ENCODE results near the gene MEIS2.

Gene MEIS2

DNA sequence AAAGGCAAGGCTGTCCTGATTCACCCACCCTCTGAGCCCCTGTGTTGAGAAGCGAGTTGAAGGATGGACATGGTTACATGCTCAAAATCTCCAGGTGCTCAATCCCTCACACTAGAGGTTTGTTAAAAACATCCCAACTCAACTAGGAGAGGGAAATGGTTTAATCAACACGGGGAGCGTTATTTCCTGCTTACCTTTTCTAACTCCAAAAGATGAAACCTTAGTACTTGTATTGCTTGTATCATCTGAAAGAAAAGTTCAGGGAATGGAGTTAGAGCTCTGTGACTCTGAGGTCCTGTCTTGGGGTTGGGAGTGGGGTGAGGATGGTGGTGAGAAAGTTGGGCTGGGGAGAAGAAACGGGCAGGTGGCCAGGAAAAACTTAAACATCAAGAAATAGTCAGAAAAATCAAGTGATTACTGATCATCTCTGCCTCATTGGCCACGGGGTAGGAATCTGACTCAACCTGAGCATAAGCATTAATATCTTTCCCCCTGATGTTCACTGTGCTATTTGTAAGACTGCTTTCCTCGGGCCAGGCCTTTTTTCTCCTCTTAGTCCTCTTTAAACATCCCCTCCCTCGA is 5.9 kb downstream of the MEIS2 start:
- peaks cover 54% of the 10 kb centered on the region for H3K79me2 ChIP-seq (ENCODE audit: insufficient read depth, low read length)
- H3K4me1 ChIP-seq (ENCODE audit: insufficient read depth, low read length, severe bottlenecking), result peaks cover 70% of the 10 kb centered on the region
- peaks cover 74% of the 10 kb centered on the region for H3K36me3 ChIP-seq (ENCODE audit: insufficient read depth, low read length)
- TF ChIP-seq EZH2 (IDR thresholded peaks at IDR 0.05; ENCODE audit: borderline replicate concordance, low read length), result no peak
- TF ChIP-seq, protein P1, sequence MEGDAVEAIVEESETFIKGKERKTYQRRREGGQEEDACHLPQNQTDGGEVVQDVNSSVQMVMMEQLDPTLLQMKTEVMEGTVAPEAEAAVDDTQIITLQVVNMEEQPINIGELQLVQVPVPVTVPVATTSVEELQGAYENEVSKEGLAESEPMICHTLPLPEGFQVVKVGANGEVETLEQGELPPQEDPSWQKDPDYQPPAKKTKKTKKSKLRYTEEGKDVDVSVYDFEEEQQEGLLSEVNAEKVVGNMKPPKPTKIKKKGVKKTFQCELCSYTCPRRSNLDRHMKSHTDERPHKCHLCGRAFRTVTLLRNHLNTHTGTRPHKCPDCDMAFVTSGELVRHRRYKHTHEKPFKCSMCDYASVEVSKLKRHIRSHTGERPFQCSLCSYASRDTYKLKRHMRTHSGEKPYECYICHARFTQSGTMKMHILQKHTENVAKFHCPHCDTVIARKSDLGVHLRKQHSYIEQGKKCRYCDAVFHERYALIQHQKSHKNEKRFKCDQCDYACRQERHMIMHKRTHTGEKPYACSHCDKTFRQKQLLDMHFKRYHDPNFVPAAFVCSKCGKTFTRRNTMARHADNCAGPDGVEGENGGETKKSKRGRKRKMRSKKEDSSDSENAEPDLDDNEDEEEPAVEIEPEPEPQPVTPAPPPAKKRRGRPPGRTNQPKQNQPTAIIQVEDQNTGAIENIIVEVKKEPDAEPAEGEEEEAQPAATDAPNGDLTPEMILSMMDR (IDR thresholded peaks at IDR 0.05; ENCODE audit: low read length), result no peak
- H3K9me2 ChIP-seq (ENCODE audit: low read depth, low read length), result no peaks in the 10 kb centered on the region
- H3K9ac ChIP-seq (ENCODE audit: low read length), result no peak overlapping the region
- 0 out of 2 replicates have a peak, but pooled peaks cover 5% of the 10 kb centered on the region for H3F3A ChIP-seq (ENCODE audit: insufficient read depth, low read length)
- H4K20me1 ChIP-seq (ENCODE audit: insufficient read depth, low read length), result no peaks in the 10 kb centered on the region
- no peak overlapping the region for H3K4me3 ChIP-seq (ENCODE audit: low read depth, low read length, poor library complexity, severe bottlenecking)
- peak overlapping the region; percentile 27 for H3K27ac ChIP-seq (ENCODE audit: low read depth, low read length, poor library complexity, severe bottlenecking)
- no peak overlapping the region for H3K4me2 ChIP-seq (ENCODE audit: low read length)
- no peak overlapping the region for H2AFZ ChIP-seq (ENCODE audit: low read length)
- H3K9me3 ChIP-seq (ENCODE audit: low read length), result no peaks in the 10 kb centered on the region
- no peaks in the 10 kb centered on the region for H3K27me3 ChIP-seq (ENCODE audit: insufficient read depth, low read length)

DNA sequence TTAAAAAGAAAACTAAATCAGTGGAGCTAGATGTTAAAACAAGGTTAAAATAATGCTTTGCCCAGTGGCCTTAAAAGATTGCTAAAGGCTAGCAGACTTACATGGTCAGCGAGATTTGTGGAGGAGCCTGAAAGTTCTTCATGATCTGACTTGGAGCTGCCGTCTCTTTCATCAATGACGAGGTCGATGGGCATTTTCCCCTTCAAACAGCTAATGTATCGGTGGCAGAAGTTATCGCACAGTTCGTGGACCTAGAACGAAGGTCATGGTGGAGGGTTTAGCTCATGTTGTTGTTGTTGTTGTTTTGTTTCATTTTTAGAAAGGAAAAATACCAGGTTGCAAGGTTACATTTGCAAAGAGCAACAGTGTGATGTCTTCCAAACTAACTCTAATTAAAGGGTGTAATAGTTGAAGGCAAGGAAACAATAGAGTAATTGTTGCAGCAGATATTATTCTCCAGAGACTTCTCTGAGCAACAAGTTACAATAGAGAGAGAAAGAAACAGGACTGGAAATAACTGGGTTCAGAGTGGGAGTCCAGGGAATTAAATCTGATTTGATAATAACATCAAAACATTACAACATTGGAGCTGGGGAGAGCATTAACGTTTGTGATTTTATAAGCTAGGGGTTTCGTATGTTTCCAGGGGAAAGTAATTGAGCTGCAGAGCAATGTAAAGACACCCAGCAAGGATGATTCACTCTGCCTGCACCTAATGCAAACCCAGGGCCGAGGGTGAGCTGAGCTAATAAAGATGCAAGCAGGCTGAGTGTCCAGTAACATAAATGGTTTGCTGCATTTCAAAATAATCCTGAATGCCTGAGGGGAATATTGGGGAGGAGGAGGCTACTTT is 6.6 kb downstream of the MEIS2 start:
- H2AFZ ChIP-seq (ENCODE audit: low read length), result no peak overlapping the region
- H3K9ac ChIP-seq (ENCODE audit: low read length), result no peak overlapping the region
- H3K9me3 ChIP-seq (ENCODE audit: low read length), result no peaks in the 10 kb centered on the region
- peaks cover 56% of the 10 kb centered on the region for H3K79me2 ChIP-seq (ENCODE audit: insufficient read depth, low read length)
- no peak overlapping the region for H3K4me2 ChIP-seq (ENCODE audit: low read length)
- peaks cover 77% of the 10 kb centered on the region for H3K4me1 ChIP-seq (ENCODE audit: insufficient read depth, low read length, severe bottlenecking)
- H3K27me3 ChIP-seq (ENCODE audit: insufficient read depth, low read length), result no peaks in the 10 kb centered on the region
- TF ChIP-seq EZH2 (IDR thresholded peaks at IDR 0.05; ENCODE audit: borderline replicate concordance, low read length), result no peak
- TF ChIP-seq, protein P1 (IDR thresholded peaks at IDR 0.05; ENCODE audit: low read length), result no peak
- 0 out of 2 replicates have a peak, but pooled peaks cover 5% of the 10 kb centered on the region for H3F3A ChIP-seq (ENCODE audit: insufficient read depth, low read length)
- H3K27ac ChIP-seq (ENCODE audit: low read depth, low read length, poor library complexity, severe bottlenecking), result peak overlapping the region; percentile 27
- no peaks in the 10 kb centered on the region for H3K9me2 ChIP-seq (ENCODE audit: low read depth, low read length)
- H3K4me3 ChIP-seq (ENCODE audit: low read depth, low read length, poor library complexity, severe bottlenecking), result no peak overlapping the region
- H4K20me1 ChIP-seq (ENCODE audit: insufficient read depth, low read length), result no peaks in the 10 kb centered on the region
- H3K36me3 ChIP-seq (ENCODE audit: insufficient read depth, low read length), result peaks cover 82% of the 10 kb centered on the region

DNA sequence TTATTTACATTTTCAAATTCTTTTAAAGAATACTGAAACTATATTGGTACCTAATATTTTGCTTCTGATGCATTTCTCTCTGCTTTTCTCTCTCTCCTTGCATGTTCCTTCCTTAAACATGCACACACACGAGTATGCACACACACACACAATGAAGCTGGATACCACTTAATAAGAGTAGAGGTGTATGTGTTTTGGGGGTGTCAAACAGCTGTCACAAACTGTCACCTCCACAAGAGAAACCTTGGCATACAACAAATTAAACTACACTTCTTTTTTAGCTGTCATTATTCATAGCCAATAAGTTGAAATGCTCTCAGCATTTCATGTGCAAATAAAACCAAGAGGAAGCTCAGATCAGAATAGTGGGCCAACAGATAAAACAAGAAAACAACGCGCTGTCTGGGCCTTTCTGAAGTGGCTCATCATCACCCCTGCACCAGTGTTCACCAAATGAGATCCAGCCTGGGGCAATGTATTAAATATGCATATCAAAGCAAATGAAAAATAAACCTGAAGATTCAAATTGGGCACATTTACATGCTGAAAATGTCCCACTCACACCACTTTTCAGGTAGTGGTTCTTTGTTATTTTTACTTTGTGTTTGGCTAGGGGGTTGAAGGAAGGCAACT is 9.7 kb downstream of the MEIS2 start:
- Histone ChIP-seq H3K4me1 (ENCODE audit: insufficient read depth, low read length, severe bottlenecking) (peaks cover 75% of the 10 kb centered on the region), H3K9ac (ENCODE audit: low read length) (no peak overlapping the region), H4K20me1 (ENCODE audit: insufficient read depth, low read length) (no peaks in the 10 kb centered on the region), H3K9me3 (ENCODE audit: low read length) (no peaks in the 10 kb centered on the region), H3K27me3 (ENCODE audit: insufficient read depth, low read length) (no peaks in the 10 kb centered on the region), H2AFZ (ENCODE audit: low read length) (no peak overlapping the region), H3K4me2 (ENCODE audit: low read length) (no peak overlapping the region), H3K79me2 (ENCODE audit: insufficient read depth, low read length) (peaks cover 61% of the 10 kb centered on the region), H3K9me2 (ENCODE audit: low read depth, low read length) (no peaks in the 10 kb centered on the region), H3K36me3 (ENCODE audit: insufficient read depth, low read length) (peaks cover 87% of the 10 kb centered on the region), H3F3A (ENCODE audit: insufficient read depth, low read length) (0 out of 2 replicates have a peak, but pooled peaks cover 5% of the 10 kb centered on the region), H3K27ac (ENCODE audit: low read depth, low read length, poor library complexity, severe bottlenecking) (no peak overlapping the region), H3K4me3 (ENCODE audit: low read depth, low read length, poor library complexity, severe bottlenecking) (no peak overlapping the region)
- TF ChIP-seq, protein P1 (IDR thresholded peaks at IDR 0.05; ENCODE audit: low read length), result no peak
- TF ChIP-seq EZH2 (IDR thresholded peaks at IDR 0.05; ENCODE audit: borderline replicate concordance, low read length), result no peak

Measured in OCI-LY1 (cell line).